HepG2 (cell line): ENCODE measurements around the gene POLE4. TPM values are rescaled to one million over a fixed set of nuclear protein-coding genes. Genes with fewer than 3 reads are reported as not detected.

ENCODE experiments used
- ARID5B ChIP-seq: IDR thresholded peaks from 2 replicates; pipeline ENCODE4 v1.4.0; 2020; ENCODE audit warnings: mild to moderate bottlenecking, missing genetic modification reagents
- FOXP4 ChIP-seq: sonication (generic); formaldehyde crosslinking; IDR thresholded peaks from 2 replicates; pipeline ENCODE4 v1.4.0; 2020; ENCODE audit warnings: missing genetic modification reagents
- HDAC2 ChIP-seq: sonication (generic); formaldehyde crosslinking; IDR thresholded peaks from 2 replicates; pipeline ENCODE4 v1.4.0; 2020; ENCODE audit warnings: missing genetic modification reagents
- HMGXB4 ChIP-seq, 2 experiments: sonication (generic) in 1 of 2; formaldehyde crosslinking in 1 of 2; IDR thresholded peaks; 2 replicates each; pipeline versions ENCODE4 v1.4.0 to v1.6.1; 2018 to 2020; ENCODE audit warnings: missing genetic modification reagents in 2 of 2, borderline replicate concordance in 1 of 2, low read depth in 1 of 2, mild to moderate bottlenecking in 1 of 2, missing biosample characterization in 1 of 2
- MAX ChIP-seq: IDR thresholded peaks from 2 replicates; pipeline ENCODE4 v1.6.1; 2012; ENCODE audit warnings: inconsistent platforms
- MIXL1 ChIP-seq: IDR thresholded peaks from 2 replicates; pipeline ENCODE4 v1.6.1; 2016
- PRMT3 ChIP-seq: sonication (generic); formaldehyde crosslinking; IDR thresholded peaks from 2 replicates; pipeline ENCODE4 v1.8.1; 2022; ENCODE audit warnings: low read depth, mild to moderate bottlenecking, moderate library complexity, missing genetic modification reagents, borderline replicate concordance
- RARA ChIP-seq: IDR thresholded peaks from 2 replicates; pipeline ENCODE4 v1.6.1; 2016; ENCODE audit warnings: missing genetic modification reagents, missing compliant biosample characterization
- TCF7L2 ChIP-seq: IDR thresholded peaks from 2 replicates; pipeline ENCODE4 v1.6.1; 2011; ENCODE audit warnings: mild to moderate bottlenecking, low read depth, low read length, moderate library complexity
- THAP7 ChIP-seq: sonication (generic); formaldehyde crosslinking; IDR thresholded peaks from 2 replicates; pipeline ENCODE4 v1.8.1; 2023; ENCODE audit warnings: mild to moderate bottlenecking, missing genetic modification reagents
- ZNF597 ChIP-seq: sonication (generic); formaldehyde crosslinking; IDR thresholded peaks from 2 replicates; pipeline ENCODE4 v1.5.0; 2020; ENCODE audit warnings: missing genetic modification reagents
- ZNF770 ChIP-seq: sonication (generic); formaldehyde crosslinking; IDR thresholded peaks from 2 replicates; pipeline ENCODE4 v1.5.0; 2020; ENCODE audit warnings: mild to moderate bottlenecking, missing genetic modification reagents
- ZNF83 ChIP-seq: sonication (generic); formaldehyde crosslinking; IDR thresholded peaks from 2 replicates; pipeline ENCODE4 v1.4.0; 2020; ENCODE audit warnings: missing genetic modification reagents, mild to moderate bottlenecking, borderline replicate concordance
- ZSCAN21 ChIP-seq: sonication (generic); formaldehyde crosslinking; IDR thresholded peaks from 2 replicates; pipeline ENCODE4 v1.8.0; 2022; ENCODE audit warnings: mild to moderate bottlenecking, missing genetic modification reagents, moderate library complexity, borderline replicate concordance
- polyA plus RNA-seq, 8 experiments: library from polyadenylated mRNA; depleted of rRNA in 3 of 8; stranded (reverse) in 7 of 8; unstranded in 1 of 8; fragments of >200 nt; fragmentation: Illumina TruSeq in 4 of 8; extraction: Trizol in 4 of 8; gene quantifications; 2 replicates each; pipeline versions ENCODE4 v1.2.1 to v1.2.3, GENCODE V29; 2011 to 2016; ENCODE audit warnings: low read depth in 4 of 8, missing spikeins in 1 of 8, mixed read lengths in 1 of 8; ENCODE audit not compliant: insufficient read depth in 1 of 8
- total RNA-seq, 5 experiments: library from RNA; depleted of rRNA; stranded (reverse); fragments of >200 nt; fragmentation: Illumina TruSeq; extraction: Trizol; gene quantifications; 2 replicates each; pipeline ENCODE4 v1.2.3, GENCODE V29; 2016; ENCODE audit warnings: low read depth in 1 of 5

The POLE4 gene
- total and polyA plus RNA-seq, 2 of the 13 experiments (the other 11 are each of a cell fraction or from before 2014, with no cell fraction given): 106 to 116 TPM

- TF ChIP-seq ZNF770 (CRISPR knock-in tag) (0 out of 2 replicates have a peak, but pooled peaks have one; percentile 33), FOXP4 (CRISPR knock-in tag) (peak; percentile 98), TCF7L2 (peak; percentile 96), MIXL1 (peak; percentile 98), PRMT3 (CRISPR knock-in tag) (no peak), ARID5B (CRISPR knock-in tag) (peak; percentile 99), HDAC2 (CRISPR knock-in tag) (peak; percentile 96), ZNF597 (CRISPR knock-in tag) (no peak), MAX (peak; percentile 39; the same call in 1 of the 2 replicates), HMGXB4 (CRISPR knock-in tag; IDR thresholded peaks at IDR 0.05; ENCODE audit: borderline replicate concordance in 1 of 2, low read depth in 1 of 2) (peak in 1 of 2 experiments; percentile 56; a peak in 2 of 4 replicates), ZNF83 (CRISPR knock-in tag) (no peak), ZSCAN21 (CRISPR knock-in tag) (no peak), THAP7 (CRISPR knock-in tag) (no peak), RARA (CRISPR knock-in tag) (peak; percentile 94)
Measured at GRCh38 chr2:74939919-74940812, 18.3 kb upstream of the POLE4 start (continued).
